HL-60 (cell line): ENCODE results near the gene PAK5.

Experiments
- POLR2AphosphoS5 ChIP-seq: IDR thresholded peaks from 2 replicates; pipeline ENCODE4 v1.6.1; 2012; ENCODE audit warnings: low read depth
- TF ChIP-seq, protein P1 (sequence below): IDR thresholded peaks from one replicate; pipeline ENCODE4 v1.5.1; 2011; ENCODE audit warnings: low read length, control low read depth, inconsistent platforms; ENCODE audit not compliant: insufficient read depth
- TF ChIP-seq, protein P2 (sequence below): IDR thresholded peaks from 2 replicates; pipeline ENCODE4 v1.6.1; 2012; ENCODE audit warnings: low read depth; ENCODE audit not compliant: insufficient replicate concordance

DNA sequence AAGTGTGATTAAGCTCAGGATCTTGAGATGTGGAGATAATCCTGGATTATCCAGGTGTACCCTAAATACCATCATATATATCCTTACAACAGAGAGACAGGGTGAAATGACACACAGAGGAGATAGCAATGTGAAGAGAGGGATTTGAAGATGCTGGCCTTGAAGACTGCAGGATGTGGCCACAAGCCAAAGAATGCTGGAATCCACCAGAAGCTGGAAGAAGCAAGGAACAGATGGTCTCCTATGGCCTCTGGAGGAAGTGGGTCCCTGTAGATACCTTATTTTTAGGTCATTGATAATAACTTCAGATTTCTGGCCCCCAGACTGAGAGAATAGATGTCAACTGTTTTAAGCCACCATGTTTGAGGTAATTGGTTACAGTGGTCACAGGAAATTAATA is 95.0 kb downstream of the PAK5 start:
- TF ChIP-seq, protein P1, sequence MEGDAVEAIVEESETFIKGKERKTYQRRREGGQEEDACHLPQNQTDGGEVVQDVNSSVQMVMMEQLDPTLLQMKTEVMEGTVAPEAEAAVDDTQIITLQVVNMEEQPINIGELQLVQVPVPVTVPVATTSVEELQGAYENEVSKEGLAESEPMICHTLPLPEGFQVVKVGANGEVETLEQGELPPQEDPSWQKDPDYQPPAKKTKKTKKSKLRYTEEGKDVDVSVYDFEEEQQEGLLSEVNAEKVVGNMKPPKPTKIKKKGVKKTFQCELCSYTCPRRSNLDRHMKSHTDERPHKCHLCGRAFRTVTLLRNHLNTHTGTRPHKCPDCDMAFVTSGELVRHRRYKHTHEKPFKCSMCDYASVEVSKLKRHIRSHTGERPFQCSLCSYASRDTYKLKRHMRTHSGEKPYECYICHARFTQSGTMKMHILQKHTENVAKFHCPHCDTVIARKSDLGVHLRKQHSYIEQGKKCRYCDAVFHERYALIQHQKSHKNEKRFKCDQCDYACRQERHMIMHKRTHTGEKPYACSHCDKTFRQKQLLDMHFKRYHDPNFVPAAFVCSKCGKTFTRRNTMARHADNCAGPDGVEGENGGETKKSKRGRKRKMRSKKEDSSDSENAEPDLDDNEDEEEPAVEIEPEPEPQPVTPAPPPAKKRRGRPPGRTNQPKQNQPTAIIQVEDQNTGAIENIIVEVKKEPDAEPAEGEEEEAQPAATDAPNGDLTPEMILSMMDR, result no peak
- TF ChIP-seq POLR2AphosphoS5, result no peak
- TF ChIP-seq, protein P2, sequence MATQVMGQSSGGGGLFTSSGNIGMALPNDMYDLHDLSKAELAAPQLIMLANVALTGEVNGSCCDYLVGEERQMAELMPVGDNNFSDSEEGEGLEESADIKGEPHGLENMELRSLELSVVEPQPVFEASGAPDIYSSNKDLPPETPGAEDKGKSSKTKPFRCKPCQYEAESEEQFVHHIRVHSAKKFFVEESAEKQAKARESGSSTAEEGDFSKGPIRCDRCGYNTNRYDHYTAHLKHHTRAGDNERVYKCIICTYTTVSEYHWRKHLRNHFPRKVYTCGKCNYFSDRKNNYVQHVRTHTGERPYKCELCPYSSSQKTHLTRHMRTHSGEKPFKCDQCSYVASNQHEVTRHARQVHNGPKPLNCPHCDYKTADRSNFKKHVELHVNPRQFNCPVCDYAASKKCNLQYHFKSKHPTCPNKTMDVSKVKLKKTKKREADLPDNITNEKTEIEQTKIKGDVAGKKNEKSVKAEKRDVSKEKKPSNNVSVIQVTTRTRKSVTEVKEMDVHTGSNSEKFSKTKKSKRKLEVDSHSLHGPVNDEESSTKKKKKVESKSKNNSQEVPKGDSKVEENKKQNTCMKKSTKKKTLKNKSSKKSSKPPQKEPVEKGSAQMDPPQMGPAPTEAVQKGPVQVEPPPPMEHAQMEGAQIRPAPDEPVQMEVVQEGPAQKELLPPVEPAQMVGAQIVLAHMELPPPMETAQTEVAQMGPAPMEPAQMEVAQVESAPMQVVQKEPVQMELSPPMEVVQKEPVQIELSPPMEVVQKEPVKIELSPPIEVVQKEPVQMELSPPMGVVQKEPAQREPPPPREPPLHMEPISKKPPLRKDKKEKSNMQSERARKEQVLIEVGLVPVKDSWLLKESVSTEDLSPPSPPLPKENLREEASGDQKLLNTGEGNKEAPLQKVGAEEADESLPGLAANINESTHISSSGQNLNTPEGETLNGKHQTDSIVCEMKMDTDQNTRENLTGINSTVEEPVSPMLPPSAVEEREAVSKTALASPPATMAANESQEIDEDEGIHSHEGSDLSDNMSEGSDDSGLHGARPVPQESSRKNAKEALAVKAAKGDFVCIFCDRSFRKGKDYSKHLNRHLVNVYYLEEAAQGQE, result no peak
